ENCODE results near the gene ME3. TPM values are rescaled to one million over a fixed set of nuclear protein-coding genes. Genes with fewer than 3 reads are reported as not detected.
A peak's percentile ranks its signal among the peaks of the same experiment; 100 is the strongest.
"Not testable (repeated sequence)": the region's sequence is repeated elsewhere in the genome, so short reads cannot be mapped to it uniquely, and the experiment has no call there.

The ME3 gene
- total RNA-seq, 1 donor from 2014 or later = 28.9 TPM

- DNase-seq (ENCODE audit: missing footprints) (no peak), ATAC-seq (no peak)
- intact Hi-C loops (cut with DNase I) = no loop called here
Observed at GRCh38 chr11:86442420-86442819, 230.0 kb downstream of the ME3 start.

GRCh38 chr11:86440843-86441242 lies 231.6 kb downstream of the ME3 start:
- ATAC-seq = peak; percentile 22
- DNase-seq (ENCODE audit: missing footprints) = no peak
- intact Hi-C loops (cut with DNase I) = no loop called here

GRCh38 chr11:86440305-86440716 lies 232.1 kb downstream of the ME3 start:
- ATAC-seq (peak; percentile 95), DNase-seq (ENCODE audit: missing footprints) (no peak)
- intact Hi-C loops (cut with DNase I) = no loop called here

- ATAC-seq = no peak
- no peak for DNase-seq (ENCODE audit: missing footprints)
- intact Hi-C loops (cut with DNase I) = no loop called here
Observed at GRCh38 chr11:86438685-86439084, 233.7 kb downstream of the ME3 start.

- intact Hi-C loops (cut with DNase I) = no loop called here
- DNase-seq (ENCODE audit: missing footprints) = no peak
- no peak for ATAC-seq
Observed at GRCh38 chr11:86435711-86436110, 236.7 kb downstream of the ME3 start.

GRCh38 chr11:86433361-86434095 lies 238.9 kb downstream of the ME3 start:
- ATAC-seq; DNase-seq (ENCODE audit: missing footprints); intact Hi-C loops (cut with DNase I): not testable (repeated sequence)

- intact Hi-C loops (cut with DNase I) = no loop called here
- DNase-seq (ENCODE audit: missing footprints) (peak; percentile 75), ATAC-seq (no peak)
Observed at GRCh38 chr11:86431258-86431657, 241.2 kb downstream of the ME3 start.

GRCh38 chr11:86427441-86427840 lies 245.0 kb downstream of the ME3 start:
- DNase-seq (ENCODE audit: missing footprints) = no peak
- intact Hi-C loops (cut with DNase I) = no loop called here

GRCh38 chr11:86423488-86423887 lies 248.9 kb downstream of the ME3 start:
- DNase-seq (ENCODE audit: missing footprints); intact Hi-C loops (cut with DNase I); ATAC-seq: not testable (repeated sequence)

More at GRCh38 chr11:86427441-86427840, 245.0 kb downstream of the ME3 start:
- ATAC-seq = no peak

- intact Hi-C loops (cut with DNase I) = no loop called here
- DNase-seq (ENCODE audit: missing footprints) (no peak), ATAC-seq (no peak)
Observed at GRCh38 chr11:86422371-86422770, 250.0 kb downstream of the ME3 start.

GRCh38 chr11:86421946-86422345 lies 250.5 kb downstream of the ME3 start:
- intact Hi-C loops (cut with DNase I) = no loop called here
- DNase-seq (ENCODE audit: missing footprints) (no peak), ATAC-seq (no peak)

GRCh38 chr11:86418917-86419316 lies 253.5 kb downstream of the ME3 start:
- DNase-seq (ENCODE audit: missing footprints) (no peak), ATAC-seq (no peak)
- intact Hi-C loops (cut with DNase I) = no loop called here

GRCh38 chr11:86418513-86418912 lies 253.9 kb downstream of the ME3 start:
- intact Hi-C loops (cut with DNase I) = no loop called here
- ATAC-seq (no peak), DNase-seq (ENCODE audit: missing footprints) (no peak)

- intact Hi-C loops (cut with DNase I) = no loop called here
- DNase-seq (ENCODE audit: missing footprints) (no peak), ATAC-seq (no peak)
Observed at GRCh38 chr11:86418106-86418505, 254.3 kb downstream of the ME3 start.

GRCh38 chr11:86416951-86417350 lies 255.5 kb downstream of the ME3 start:
- DNase-seq (ENCODE audit: missing footprints); intact Hi-C loops (cut with DNase I); ATAC-seq: not testable (repeated sequence)

- no peak for ATAC-seq
- intact Hi-C loops (cut with DNase I) = no loop called here
Observed at GRCh38 chr11:86416494-86416893, 255.9 kb downstream of the ME3 start.

GRCh38 chr11:86415026-86415425 lies 257.4 kb downstream of the ME3 start:
- intact Hi-C loops (cut with DNase I) = no loop called here
- ATAC-seq (no peak), DNase-seq (ENCODE audit: missing footprints) (no peak)

More at GRCh38 chr11:86416494-86416893, 255.9 kb downstream of the ME3 start:
- no peak for DNase-seq (ENCODE audit: missing footprints)

GRCh38 chr11:86414032-86414431 lies 258.4 kb downstream of the ME3 start:
- no peak for ATAC-seq
- DNase-seq (ENCODE audit: missing footprints) = no peak
- intact Hi-C loops (cut with DNase I) = no loop called here

- intact Hi-C loops (cut with DNase I) = no loop called here
- DNase-seq (ENCODE audit: missing footprints) (no peak), ATAC-seq (no peak)
Observed at GRCh38 chr11:86408845-86409244, 263.6 kb downstream of the ME3 start.

GRCh38 chr11:86403458-86403857 lies 269.0 kb downstream of the ME3 start:
- ATAC-seq = no peak

GRCh38 chr11:86398106-86398505 lies 274.3 kb downstream of the ME3 start:
- intact Hi-C loops (cut with DNase I) = no loop called here

More at GRCh38 chr11:86403458-86403857, 269.0 kb downstream of the ME3 start:
- DNase-seq (ENCODE audit: missing footprints) = no peak
- intact Hi-C loops (cut with DNase I) = no loop called here

More at GRCh38 chr11:86398106-86398505, 274.3 kb downstream of the ME3 start:
- ATAC-seq (no peak), DNase-seq (ENCODE audit: missing footprints) (no peak)
